HepG2 (cell line): Measurements from ENCODE around the gene CTU2. TPM values are rescaled to one million over a fixed set of nuclear protein-coding genes. Genes with fewer than 3 reads are reported as not detected.

ENCODE experiments used
- CCAR2 ChIP-seq: fragments of 200-400 bp; formaldehyde crosslinking; optimal IDR thresholded peaks from 2 replicates; pipeline ENCODE3; 2018; ENCODE audit warnings: low read depth, mild to moderate bottlenecking, low read length, moderate library complexity
- E2F2 ChIP-seq: sonication (generic); formaldehyde crosslinking; IDR thresholded peaks from 2 replicates; pipeline ENCODE4 v1.4.0; 2020; ENCODE audit warnings: missing genetic modification reagents, borderline replicate concordance
- HINFP ChIP-seq: sonication (generic); formaldehyde crosslinking; IDR thresholded peaks from 2 replicates; pipeline ENCODE4 v1.4.0; 2020; ENCODE audit warnings: low read depth, mild to moderate bottlenecking, missing genetic modification reagents
- HMGA1 ChIP-seq: sonication (generic); formaldehyde crosslinking; conservative IDR thresholded peaks from 2 replicates; pipeline ENCODE4 v1.4.0; 2020; ENCODE audit warnings: missing genetic modification reagents
- KDM3A ChIP-seq: IDR thresholded peaks from 2 replicates; pipeline ENCODE4 v1.6.1; 2018; ENCODE audit warnings: low read depth, missing compliant biosample characterization
- MAFF ChIP-seq: IDR thresholded peaks from 2 replicates; pipeline ENCODE4 v1.6.1; 2011; ENCODE audit warnings: low read depth, low read length, improper control_type of control experiment
- NFRKB ChIP-seq: fragments of 450-650 bp; IDR thresholded peaks from 2 replicates; pipeline ENCODE4 v1.6.1; 2017
- PAWR ChIP-seq: sonication (generic); formaldehyde crosslinking; IDR thresholded peaks from 2 replicates; pipeline ENCODE4 v1.4.0; 2020; ENCODE audit warnings: missing genetic modification reagents, mild to moderate bottlenecking, borderline replicate concordance
- PLSCR1 ChIP-seq: sonication (generic); formaldehyde crosslinking; IDR thresholded peaks from 2 replicates; pipeline ENCODE4 v1.5.0; 2020; ENCODE audit warnings: missing genetic modification reagents, mild to moderate bottlenecking, borderline replicate concordance
- RBM39 ChIP-seq: fragments of 200-400 bp; formaldehyde crosslinking; IDR thresholded peaks from one replicate; pipeline ENCODE4 v1.6.1; 2018; ENCODE audit warnings: antibody characterized with exemption, mild to moderate bottlenecking, low read depth, low read length; ENCODE audit not compliant: poor library complexity, severe bottlenecking
- SRF ChIP-seq: IDR thresholded peaks from 2 replicates; pipeline ENCODE4 v1.6.1; 2011; ENCODE audit warnings: mild to moderate bottlenecking, low read depth, low read length, moderate library complexity
- TSC22D2 ChIP-seq: sonication (generic); formaldehyde crosslinking; IDR thresholded peaks from 2 replicates; pipeline ENCODE4 v1.5.1; 2020; ENCODE audit warnings: missing genetic modification reagents, mild to moderate bottlenecking, borderline replicate concordance
- YEATS2 ChIP-seq: sonication (generic); formaldehyde crosslinking; IDR thresholded peaks from 2 replicates; pipeline ENCODE4 v1.4.0; 2020; ENCODE audit warnings: missing genetic modification reagents, borderline replicate concordance
- ZBTB10 ChIP-seq: sonication (generic); formaldehyde crosslinking; IDR thresholded peaks from 2 replicates; pipeline ENCODE4 v1.4.0; 2020; ENCODE audit warnings: missing genetic modification reagents, borderline replicate concordance
- ZBTB7B ChIP-seq: sonication (generic); formaldehyde crosslinking; IDR thresholded peaks from 2 replicates; pipeline ENCODE4 v1.4.0; 2020; ENCODE audit warnings: missing genetic modification reagents
- ZFP36 ChIP-seq: fragments of 150-350 bp; IDR thresholded peaks from 2 replicates; pipeline ENCODE4 v1.6.1; 2018; ENCODE audit warnings: borderline replicate concordance, low read length, low read depth; ENCODE audit not compliant: partially characterized antibody
- ZNF333 ChIP-seq: sonication (generic); formaldehyde crosslinking; IDR thresholded peaks from 2 replicates; pipeline ENCODE4 v1.4.0; 2020; ENCODE audit warnings: mild to moderate bottlenecking, missing genetic modification reagents, borderline replicate concordance
- ZNF496 ChIP-seq: sonication (generic); formaldehyde crosslinking; IDR thresholded peaks from 2 replicates; pipeline ENCODE4 v1.8.1; 2023; ENCODE audit warnings: mild to moderate bottlenecking, moderate library complexity, missing genetic modification reagents; ENCODE audit not compliant: insufficient replicate concordance
- ZNF503 ChIP-seq: sonication (generic); formaldehyde crosslinking; IDR thresholded peaks from 2 replicates; pipeline ENCODE4 v1.4.0; 2020; ENCODE audit warnings: missing genetic modification reagents
- ZNF616 ChIP-seq: sonication (generic); formaldehyde crosslinking; IDR thresholded peaks from 2 replicates; pipeline ENCODE4 v1.5.0; 2020; ENCODE audit warnings: low read depth, mild to moderate bottlenecking, missing genetic modification reagents
- ZSCAN31 ChIP-seq: sonication (generic); formaldehyde crosslinking; IDR thresholded peaks from 2 replicates; pipeline ENCODE4 v1.5.0; 2020; ENCODE audit warnings: low read depth, mild to moderate bottlenecking, missing genetic modification reagents
- polyA plus RNA-seq, 8 experiments: library from polyadenylated mRNA; depleted of rRNA in 3 of 8; stranded (reverse) in 7 of 8; unstranded in 1 of 8; fragments of >200 nt; fragmentation: Illumina TruSeq in 4 of 8; extraction: Trizol in 4 of 8; gene quantifications; 2 replicates each; pipeline versions ENCODE4 v1.2.1 to v1.2.3, GENCODE V29; 2011 to 2016; ENCODE audit warnings: low read depth in 4 of 8, missing spikeins in 1 of 8, mixed read lengths in 1 of 8; ENCODE audit not compliant: insufficient read depth in 1 of 8
- total RNA-seq, 5 experiments: library from RNA; depleted of rRNA; stranded (reverse); fragments of >200 nt; fragmentation: Illumina TruSeq; extraction: Trizol; gene quantifications; 2 replicates each; pipeline ENCODE4 v1.2.3, GENCODE V29; 2016; ENCODE audit warnings: low read depth in 1 of 5

CTU2 gene
- total and polyA plus RNA-seq, 2 of the 13 experiments (the other 11 are each of a cell fraction or from before 2014, with no cell fraction given) = 13.3 to 21.9 TPM

GRCh38 chr16:88759976-88760350 is 53.7 kb downstream of the CTU2 start (continued):
- peak; percentile 63; the same call in 1 of the 2 replicates for TF ChIP-seq ZNF333 (CRISPR knock-in tag)
- no peak for TF ChIP-seq HMGA1 (CRISPR knock-in tag)
- no peak for TF ChIP-seq KDM3A (CRISPR knock-in tag)
- TF ChIP-seq ZNF496 = no peak
- TF ChIP-seq ZNF503 (CRISPR knock-in tag) = no peak
- no peak; the same call in 1 of the 2 replicates for TF ChIP-seq PAWR (CRISPR knock-in tag)
- no peak for TF ChIP-seq RBM39
- no peak for TF ChIP-seq CCAR2
- no peak for TF ChIP-seq MAFF
- TF ChIP-seq TSC22D2 = no peak
- no peak for TF ChIP-seq PLSCR1 (CRISPR knock-in tag)
- TF ChIP-seq ZBTB7B (CRISPR knock-in tag) = no peak
- no peak for TF ChIP-seq YEATS2
- 0 out of 2 replicates have a peak, but pooled peaks have one; percentile 48 for TF ChIP-seq E2F2 (CRISPR knock-in tag)
- no peak for TF ChIP-seq ZBTB10 (CRISPR knock-in tag)
- TF ChIP-seq ZFP36 = no peak
- no peak for TF ChIP-seq ZSCAN31 (CRISPR knock-in tag)
- TF ChIP-seq HINFP (CRISPR knock-in tag) = no peak
- no peak for TF ChIP-seq SRF
- no peak for TF ChIP-seq ZNF616 (CRISPR knock-in tag)
- no peak for TF ChIP-seq NFRKB
